Stimulated activated CD8-positive, alpha-beta memory T cell treated with anti-CD3 and anti-CD28 coated beads, Interleukin-15, amount 100 ng/mL, for 24 hours (primary cell): Measurements from ENCODE around the gene CHMP3.

ENCODE experiments used
- DNase-seq: peaks from one replicate; pipeline ENCODE4 v3.0.0-alpha.2; 2020; ENCODE audit warnings: low read depth

CHMP3 gene

DNA sequence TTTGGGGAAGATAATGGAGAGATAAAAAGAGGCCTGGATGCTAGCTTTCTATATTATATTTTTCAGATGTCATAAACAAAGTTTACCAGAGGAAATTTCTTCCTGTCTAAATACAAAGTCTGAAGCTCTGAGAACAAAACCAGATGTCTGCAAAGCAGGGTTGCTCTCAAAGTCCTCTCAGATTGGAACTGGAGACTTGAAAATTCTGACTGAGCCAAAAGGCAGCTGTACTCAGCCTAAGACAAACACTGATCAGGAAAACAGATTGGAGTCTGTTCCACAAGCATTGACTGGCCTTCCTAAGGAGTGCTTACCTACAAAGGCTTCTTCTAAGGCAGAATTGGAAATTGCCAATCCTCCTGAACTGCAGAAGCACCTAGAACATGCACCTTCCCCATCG lies 96.9 kb downstream of the CHMP3 start:
- DNase-seq: no peak

DNA sequence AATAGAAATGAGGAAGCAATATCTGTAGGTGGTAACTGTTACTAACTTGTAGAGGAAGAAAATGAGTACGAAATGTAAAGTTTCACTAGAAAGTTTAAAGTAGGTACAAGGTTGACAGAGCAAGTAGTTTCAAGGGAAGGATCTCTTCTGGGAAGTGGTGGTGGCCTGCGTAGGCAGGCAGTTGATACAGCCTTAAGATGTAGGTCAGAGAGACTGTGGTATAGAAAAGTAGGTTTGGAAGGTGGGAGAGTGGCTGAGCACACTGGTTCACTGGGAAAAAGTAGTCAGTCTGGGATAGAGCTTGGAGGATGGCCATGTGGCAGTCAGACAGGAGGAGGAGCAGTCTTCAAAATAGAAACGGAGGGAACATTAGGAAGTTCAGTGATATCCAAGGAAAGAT lies 98.6 kb downstream of the CHMP3 start:
- DNase-seq: no peak

- DNase-seq: no peak
These were observed 102.0 kb downstream of the CHMP3 start for GRCh38 chr2:86461042-86461743.

GRCh38 chr2:86455181-86455580 lies 108.1 kb downstream of the CHMP3 start:
- no peak for DNase-seq

DNA sequence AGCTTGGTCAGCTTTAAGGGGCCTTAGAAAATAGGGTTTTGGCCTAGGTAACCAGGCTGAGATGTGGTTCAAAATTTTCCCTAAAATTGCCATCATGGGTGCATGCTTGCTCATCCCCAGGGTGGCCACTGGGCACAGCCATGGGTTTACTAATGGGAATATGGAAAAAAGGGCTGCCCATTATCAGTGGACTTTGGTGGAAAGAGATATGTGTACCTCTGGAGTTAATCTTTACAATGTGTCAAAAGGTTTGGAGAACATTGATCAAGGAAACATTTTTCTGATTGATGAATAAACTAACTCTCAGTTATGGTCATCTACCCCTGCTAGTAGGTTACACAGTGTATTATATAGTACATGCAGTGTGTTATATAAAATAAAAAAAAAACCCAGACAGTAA lies 109.0 kb downstream of the CHMP3 start:
- no peak for DNase-seq

GRCh38 chr2:86453836-86454235 lies 109.4 kb downstream of the CHMP3 start:
- no peak for DNase-seq
